ENCODE data around the gene KCNH5.

DNA sequence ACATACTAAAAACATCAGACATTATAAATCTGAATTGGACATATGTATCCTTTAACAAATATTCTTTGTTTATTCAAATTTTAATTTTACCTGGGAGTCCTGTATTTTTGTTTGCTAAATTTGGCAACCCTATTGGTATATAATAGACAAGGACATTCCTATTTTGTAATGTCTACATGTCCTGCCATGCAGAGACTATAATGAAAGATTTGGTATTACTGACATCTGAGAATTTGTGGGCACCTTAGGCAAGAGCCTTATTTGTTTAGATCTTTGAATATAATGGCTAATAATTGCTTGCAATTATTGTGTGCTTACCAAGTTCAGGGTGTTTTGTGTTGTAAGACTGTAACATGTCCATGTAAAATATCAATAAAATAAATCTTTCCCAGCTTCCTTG is 334.4 kb downstream of the KCNH5 start:
- no peak for TF ChIP-seq GATA2 (IDR thresholded peaks at IDR 0.05; ENCODE audit: low read depth, low read length)
- no peak for TF ChIP-seq GATA3 (IDR thresholded peaks at IDR 0.05; ENCODE audit: low read depth, low read length)

Data from SH-SY5Y (cell line).